Activated CD8-positive, alpha-beta T cell treated with anti-CD3 and anti-CD28 coated beads for 36 hours (primary cell): ENCODE results near the gene EFEMP1. TPM values are rescaled to one million over a fixed set of nuclear protein-coding genes. Genes with fewer than 3 reads are reported as not detected.

ENCODE experiments used
- ATAC-seq: fragments of 200-7000 bp; cut with Tn5 transposase; one replicate; pipeline ENCODE4 v1.10.0; 2021; ENCODE audit warnings: mild to moderate bottlenecking, moderate library complexity
- CTCF ChIA-PET: fragments of 350-600 bp; sonication (Branson Sonifier 250); formaldehyde crosslinking; loops from one replicate; lab custom pipeline; 2021; ENCODE audit warnings: antibody characterized with exemption; lab: Charles Lee
- POLR2A ChIA-PET: fragments of 350-600 bp; sonication (Branson Sonifier 250); formaldehyde crosslinking; loops from one replicate; lab custom pipeline; 2021; ENCODE audit warnings: antibody characterized with exemption; lab: Charles Lee
- DNase-seq: peaks from one replicate; pipeline ENCODE4 v3.0.0-alpha.2; 2020
- H3K27ac Mint-ChIP-seq: one replicate; pipeline ENCODE4 v1.8.0; 2021; ENCODE audit warnings: mild to moderate bottlenecking, mixed read lengths
- H3K27me3 Mint-ChIP-seq: one replicate; pipeline ENCODE4 v1.8.0; 2021; ENCODE audit warnings: mixed read lengths
- H3K36me3 Mint-ChIP-seq: one replicate; pipeline ENCODE4 v1.8.0; 2021; ENCODE audit warnings: low read depth, mixed read lengths
- H3K4me1 Mint-ChIP-seq: one replicate; pipeline ENCODE4 v1.8.0; 2021; ENCODE audit warnings: low read depth, mixed read lengths
- H3K4me3 Mint-ChIP-seq: one replicate; pipeline ENCODE4 v1.8.0; 2021; ENCODE audit warnings: mild to moderate bottlenecking, moderate library complexity, mixed read lengths
- H3K9me3 Mint-ChIP-seq: one replicate; pipeline ENCODE4 v1.8.0; 2021; ENCODE audit warnings: mixed read lengths
- CTCF ChIP-seq: fragments of 200-600 bp; IDR thresholded peaks from one replicate; pipeline ENCODE4 v1.8.0; 2022; ENCODE audit warnings: antibody characterized with exemption, mild to moderate bottlenecking
- intact Hi-C: fragments of 100-400 bp; cut with micrococcal nuclease; formaldehyde crosslinking; loops from one replicate; pipeline ENCODE4 v1.10.0; 2022
- total RNA-seq, 2 experiments: library from RNA; stranded (reverse); gene quantifications; one replicate each; pipeline ENCODE4 v1.2.3, GENCODE V29; 2021

The EFEMP1 gene
- total RNA-seq, 2 experiments from 2014 or later, result not detected

- no peaks in the 10 kb centered on the region for H3K4me1 Mint-ChIP-seq
- no peak overlapping the region for H3K4me3 Mint-ChIP-seq
- intact Hi-C loops, result no loop called here
- POLR2A ChIA-PET, result no interaction called here
- no peak for ATAC-seq
- CTCF ChIA-PET, result no interaction called here
- no peak overlapping the region for H3K27ac Mint-ChIP-seq
- H3K9me3 Mint-ChIP-seq, result no peaks in the 10 kb centered on the region
- DNase-seq, result no peak
- TF ChIP-seq CTCF, result no peak
- peaks cover 2% of the 10 kb centered on the region for H3K27me3 Mint-ChIP-seq
- no peaks in the 10 kb centered on the region for H3K36me3 Mint-ChIP-seq
Observed at GRCh38 chr2:55865096-55865835, 58.3 kb downstream of the EFEMP1 start.

- Mint-ChIP-seq H3K4me3 (no peak overlapping the region), H3K4me1 (no peaks in the 10 kb centered on the region), H3K36me3 (no peaks in the 10 kb centered on the region), H3K9me3 (no peaks in the 10 kb centered on the region), H3K27ac (no peak overlapping the region), H3K27me3 (peaks cover 2% of the 10 kb centered on the region)
- no peak for DNase-seq
- no peak for TF ChIP-seq CTCF
- POLR2A ChIA-PET, result no interaction called here
- ATAC-seq, result no peak
- CTCF ChIA-PET, result no interaction called here
- intact Hi-C loops, result no loop called here
Observed at GRCh38 chr2:55864351-55865084, 59.1 kb downstream of the EFEMP1 start.

GRCh38 chr2:55862673-55863390 is 60.8 kb downstream of the EFEMP1 start:
- Mint-ChIP-seq H3K27me3 (no peaks in the 10 kb centered on the region), H3K27ac (no peak overlapping the region), H3K4me1 (no peaks in the 10 kb centered on the region), H3K9me3 (no peaks in the 10 kb centered on the region), H3K36me3 (no peaks in the 10 kb centered on the region), H3K4me3 (no peak overlapping the region)
- no peak for TF ChIP-seq CTCF
- ChIA-PET CTCF (no interaction called here), POLR2A (no interaction called here)
- intact Hi-C loops, result no loop called here
- DNase-seq (no peak), ATAC-seq (no peak)

- ChIA-PET POLR2A (no interaction called here), CTCF (no interaction called here)
- Mint-ChIP-seq H3K4me1 (no peaks in the 10 kb centered on the region), H3K27ac (no peak overlapping the region), H3K36me3 (no peaks in the 10 kb centered on the region), H3K9me3 (no peaks in the 10 kb centered on the region), H3K4me3 (no peak overlapping the region), H3K27me3 (no peaks in the 10 kb centered on the region)
- intact Hi-C loops, result no loop called here
- DNase-seq (no peak), ATAC-seq (no peak)
- no peak for TF ChIP-seq CTCF
Observed at GRCh38 chr2:55862246-55862645, 61.3 kb downstream of the EFEMP1 start.

- H3K4me3 Mint-ChIP-seq, result no peak overlapping the region
- no peaks in the 10 kb centered on the region for H3K27me3 Mint-ChIP-seq
- POLR2A ChIA-PET, result no interaction called here
- H3K9me3 Mint-ChIP-seq, result no peaks in the 10 kb centered on the region
- H3K36me3 Mint-ChIP-seq, result no peaks in the 10 kb centered on the region
- H3K27ac Mint-ChIP-seq, result no peak overlapping the region
- ATAC-seq (no peak), DNase-seq (no peak)
- CTCF ChIA-PET, result no interaction called here
- no peak for TF ChIP-seq CTCF
- H3K4me1 Mint-ChIP-seq, result no peaks in the 10 kb centered on the region
- intact Hi-C loops, result no loop called here
Observed at GRCh38 chr2:55861733-55862132, 61.8 kb downstream of the EFEMP1 start.
